ENCODE results near the gene MIA2.
"Not testable (repeated sequence)": the region's sequence is repeated elsewhere in the genome, so short reads cannot be mapped to it uniquely, and the experiment has no call there.

MIA2 gene, protein sequence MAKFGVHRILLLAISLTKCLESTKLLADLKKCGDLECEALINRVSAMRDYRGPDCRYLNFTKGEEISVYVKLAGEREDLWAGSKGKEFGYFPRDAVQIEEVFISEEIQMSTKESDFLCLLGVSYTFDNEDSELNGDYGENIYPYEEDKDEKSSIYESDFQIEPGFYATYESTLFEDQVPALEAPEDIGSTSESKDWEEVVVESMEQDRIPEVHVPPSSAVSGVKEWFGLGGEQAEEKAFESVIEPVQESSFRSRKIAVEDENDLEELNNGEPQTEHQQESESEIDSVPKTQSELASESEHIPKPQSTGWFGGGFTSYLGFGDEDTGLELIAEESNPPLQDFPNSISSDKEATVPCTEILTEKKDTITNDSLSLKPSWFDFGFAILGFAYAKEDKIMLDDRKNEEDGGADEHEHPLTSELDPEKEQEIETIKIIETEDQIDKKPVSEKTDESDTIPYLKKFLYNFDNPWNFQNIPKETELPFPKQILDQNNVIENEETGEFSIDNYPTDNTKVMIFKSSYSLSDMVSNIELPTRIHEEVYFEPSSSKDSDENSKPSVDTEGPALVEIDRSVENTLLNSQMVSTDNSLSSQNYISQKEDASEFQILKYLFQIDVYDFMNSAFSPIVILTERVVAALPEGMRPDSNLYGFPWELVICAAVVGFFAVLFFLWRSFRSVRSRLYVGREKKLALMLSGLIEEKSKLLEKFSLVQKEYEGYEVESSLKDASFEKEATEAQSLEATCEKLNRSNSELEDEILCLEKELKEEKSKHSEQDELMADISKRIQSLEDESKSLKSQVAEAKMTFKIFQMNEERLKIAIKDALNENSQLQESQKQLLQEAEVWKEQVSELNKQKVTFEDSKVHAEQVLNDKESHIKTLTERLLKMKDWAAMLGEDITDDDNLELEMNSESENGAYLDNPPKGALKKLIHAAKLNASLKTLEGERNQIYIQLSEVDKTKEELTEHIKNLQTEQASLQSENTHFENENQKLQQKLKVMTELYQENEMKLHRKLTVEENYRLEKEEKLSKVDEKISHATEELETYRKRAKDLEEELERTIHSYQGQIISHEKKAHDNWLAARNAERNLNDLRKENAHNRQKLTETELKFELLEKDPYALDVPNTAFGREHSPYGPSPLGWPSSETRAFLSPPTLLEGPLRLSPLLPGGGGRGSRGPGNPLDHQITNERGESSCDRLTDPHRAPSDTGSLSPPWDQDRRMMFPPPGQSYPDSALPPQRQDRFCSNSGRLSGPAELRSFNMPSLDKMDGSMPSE (N-terminal part only)

DNA sequence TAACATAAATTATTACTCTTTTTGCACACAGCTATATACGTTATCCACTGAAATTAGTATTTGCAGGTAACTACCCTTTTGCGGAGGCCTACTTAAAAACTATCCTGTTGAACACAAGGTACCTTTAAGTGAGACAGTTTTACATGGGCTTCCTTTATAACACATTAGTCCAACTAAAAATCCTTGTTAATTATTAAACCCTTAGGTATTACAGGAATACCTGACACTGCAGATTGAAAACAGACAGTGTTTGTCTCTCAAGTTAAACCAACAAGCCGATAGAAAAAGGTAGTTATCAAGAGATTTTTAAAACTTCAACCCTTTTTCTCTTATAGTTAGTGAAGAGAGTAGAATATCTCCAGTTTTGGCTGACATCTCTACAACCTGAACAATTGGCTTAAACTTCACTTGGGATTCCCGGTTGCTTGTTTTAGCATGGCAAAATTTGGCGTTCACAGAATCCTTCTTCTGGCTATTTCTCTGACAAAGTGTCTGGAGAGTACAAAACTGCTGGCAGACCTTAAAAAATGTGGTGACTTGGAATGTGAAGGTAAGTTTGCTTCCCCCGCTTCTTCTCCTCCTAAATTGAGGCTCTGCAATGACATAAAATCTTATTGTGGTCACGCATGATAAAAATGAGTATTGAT, at the start of gene MIA2:
TSS of gene MIA2 (plus strand) at position 236 of the 647 bp plus-strand sequence. CDS start at position 436, 200 bp downstream.
- no peak for DNase-seq (ENCODE audit: low read depth, low spot score)

DNA sequence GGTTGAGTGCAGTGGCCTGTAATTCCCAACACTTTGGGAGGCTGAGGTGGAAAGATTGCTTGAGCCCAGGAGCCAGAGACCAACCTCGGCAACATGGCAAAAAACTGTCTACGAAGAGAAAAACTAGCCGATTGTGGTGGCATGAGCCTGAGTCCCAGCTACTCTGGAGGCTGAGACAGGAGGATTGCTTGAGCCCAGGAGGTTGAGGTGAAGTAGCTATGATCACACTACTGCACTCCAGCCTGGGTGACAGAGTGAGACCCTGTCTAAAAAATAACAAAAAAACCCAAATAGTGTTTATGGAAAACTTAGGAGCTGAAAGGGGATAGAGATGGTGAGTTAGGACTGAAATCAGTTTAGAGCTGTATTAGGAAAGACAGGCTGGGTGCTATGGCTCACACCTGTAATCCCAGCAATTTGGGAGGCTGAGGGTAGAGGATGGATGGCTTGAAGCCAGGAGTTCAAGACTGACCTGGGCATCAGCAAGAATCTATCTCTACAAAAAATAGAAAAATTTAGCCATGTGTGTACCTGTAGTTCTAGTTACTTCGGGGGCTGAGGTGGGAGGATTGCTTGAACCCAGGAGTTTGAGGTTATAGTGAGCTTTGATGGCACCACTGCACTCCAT, 49.0 kb upstream of the MIA2 start:
- no peak for DNase-seq (ENCODE audit: low read depth, low spot score)

- no peak for DNase-seq (ENCODE audit: low read depth, low spot score)
Observed at GRCh38 chr14:39185256-39186049, 48.3 kb upstream of the MIA2 start.

- DNase-seq (ENCODE audit: low read depth, low spot score), result no peak
Observed at GRCh38 chr14:39186941-39187525, 46.7 kb upstream of the MIA2 start.

DNA sequence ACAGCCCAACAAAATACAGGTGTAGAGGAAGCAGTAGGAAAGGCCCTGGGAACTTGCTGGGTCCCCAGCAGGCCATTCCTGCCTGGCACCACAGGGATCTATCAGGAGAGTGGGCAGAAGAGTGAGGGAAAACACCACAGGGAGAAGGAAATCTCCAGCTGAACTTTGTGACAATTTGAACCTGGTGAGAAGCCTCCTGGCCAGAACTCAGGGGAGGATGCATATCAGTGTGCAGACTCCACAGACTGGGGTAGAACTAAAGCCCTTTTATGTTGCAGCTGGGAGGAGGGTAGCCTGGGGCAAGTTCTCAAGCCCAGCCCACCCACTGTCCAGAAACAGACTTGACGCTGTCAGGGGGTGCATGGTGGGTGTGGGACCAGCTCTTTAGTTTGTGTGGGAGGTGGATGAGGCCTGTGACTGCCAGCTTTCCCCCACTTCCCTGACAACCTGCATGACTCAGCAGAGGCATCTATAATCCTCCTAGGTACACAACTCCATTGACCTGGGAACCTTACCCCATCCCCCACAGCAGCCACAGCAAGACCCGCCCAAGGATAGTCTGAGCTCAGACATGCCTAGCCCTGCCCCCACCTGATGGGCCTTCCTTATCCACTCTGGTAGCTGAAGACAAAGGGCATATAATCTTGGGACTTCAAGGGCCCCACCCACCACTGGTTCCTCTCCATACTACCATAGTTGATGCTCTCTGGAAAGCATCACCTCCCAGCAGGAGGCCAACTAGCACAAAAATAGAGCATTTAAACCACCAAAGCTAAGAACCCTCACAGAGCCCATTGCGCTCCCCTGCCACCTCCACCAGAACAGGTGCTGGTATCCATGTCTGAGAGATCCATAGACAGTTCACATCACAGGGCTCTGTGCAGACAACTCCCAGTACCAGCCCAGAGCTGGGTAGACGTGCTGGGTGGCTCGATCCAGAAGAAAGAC, 29.8 kb upstream of the MIA2 start:
- DNase-seq (ENCODE audit: low read depth, low spot score), result no peak

DNA sequence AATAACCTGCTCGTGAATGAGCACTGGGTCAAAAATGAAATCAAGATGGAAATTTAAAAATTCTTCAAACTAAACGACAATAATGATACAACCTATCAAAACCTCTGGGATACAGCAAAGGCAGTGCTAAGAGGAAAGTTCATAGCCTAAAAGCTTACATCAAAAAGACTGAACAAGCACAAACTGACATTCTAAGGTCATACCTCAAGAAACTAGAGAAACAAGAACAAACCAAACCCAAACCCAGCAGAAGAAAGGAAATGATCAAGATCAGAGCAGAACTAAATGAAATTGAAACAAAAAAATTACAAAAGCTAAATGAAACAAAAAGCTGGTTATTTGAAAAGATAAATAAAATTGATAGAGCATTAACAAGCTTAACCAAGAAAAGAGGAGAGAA, 26.3 kb upstream of the MIA2 start:
- not testable (repeated sequence) for DNase-seq (ENCODE audit: low read depth, low spot score)

DNA sequence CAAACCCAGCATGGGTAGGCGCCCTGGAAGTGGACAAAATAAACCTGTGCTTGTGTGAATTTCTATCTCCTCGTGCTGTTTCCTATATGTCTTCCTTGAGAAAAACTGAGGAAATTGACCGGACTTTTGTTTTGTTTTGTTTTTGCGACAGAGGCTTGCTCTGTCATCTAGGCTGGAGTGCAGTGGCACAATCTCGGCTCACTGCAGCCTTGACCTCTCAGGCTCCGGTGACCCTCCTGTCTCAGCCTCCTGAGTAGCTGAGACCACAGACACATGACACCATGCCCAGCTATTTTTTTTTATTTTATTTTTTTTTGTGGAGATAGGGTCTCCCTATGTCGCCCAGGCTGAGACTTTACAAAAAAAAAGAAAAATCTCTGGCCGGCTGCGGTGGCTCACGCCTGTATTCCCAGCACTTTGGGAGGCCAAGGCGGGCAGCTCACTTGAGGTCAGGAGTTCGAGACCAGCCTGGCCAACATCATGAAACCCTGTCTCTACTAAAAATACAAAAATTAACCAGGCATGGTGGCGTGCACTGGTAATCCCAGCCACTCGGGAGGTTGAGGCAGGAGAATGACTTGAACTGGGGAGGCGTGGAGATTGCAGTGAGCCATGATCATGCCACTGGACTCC, 22.5 kb upstream of the MIA2 start:
- no peak for DNase-seq (ENCODE audit: low read depth, low spot score)

DNA sequence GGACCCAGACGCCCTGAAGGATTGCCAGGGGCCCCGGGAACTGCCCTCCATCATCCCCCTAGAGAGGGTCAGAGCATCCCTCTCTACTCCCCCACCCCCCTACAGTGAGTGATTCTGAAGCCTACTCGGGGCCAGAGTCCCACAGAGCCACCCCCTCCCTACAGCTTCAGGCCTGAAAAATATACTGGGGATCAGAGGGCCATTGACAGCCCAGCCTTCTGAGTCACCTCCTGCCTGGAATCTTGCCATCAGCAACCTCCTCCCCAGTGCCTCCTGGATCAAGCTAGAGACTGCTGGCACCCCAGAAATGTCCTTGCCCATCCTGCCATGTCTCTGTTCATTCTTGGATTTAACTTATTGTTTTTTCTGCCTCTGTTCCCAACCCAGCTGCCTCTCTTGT, 21.7 kb upstream of the MIA2 start:
- no peak for DNase-seq (ENCODE audit: low read depth, low spot score)

- no peak for DNase-seq (ENCODE audit: low read depth, low spot score)
Observed at GRCh38 chr14:39212693-39213092, 21.0 kb upstream of the MIA2 start.

- DNase-seq (ENCODE audit: low read depth, low spot score), result no peak
Observed at GRCh38 chr14:39217214-39217879, 16.4 kb upstream of the MIA2 start.

DNA sequence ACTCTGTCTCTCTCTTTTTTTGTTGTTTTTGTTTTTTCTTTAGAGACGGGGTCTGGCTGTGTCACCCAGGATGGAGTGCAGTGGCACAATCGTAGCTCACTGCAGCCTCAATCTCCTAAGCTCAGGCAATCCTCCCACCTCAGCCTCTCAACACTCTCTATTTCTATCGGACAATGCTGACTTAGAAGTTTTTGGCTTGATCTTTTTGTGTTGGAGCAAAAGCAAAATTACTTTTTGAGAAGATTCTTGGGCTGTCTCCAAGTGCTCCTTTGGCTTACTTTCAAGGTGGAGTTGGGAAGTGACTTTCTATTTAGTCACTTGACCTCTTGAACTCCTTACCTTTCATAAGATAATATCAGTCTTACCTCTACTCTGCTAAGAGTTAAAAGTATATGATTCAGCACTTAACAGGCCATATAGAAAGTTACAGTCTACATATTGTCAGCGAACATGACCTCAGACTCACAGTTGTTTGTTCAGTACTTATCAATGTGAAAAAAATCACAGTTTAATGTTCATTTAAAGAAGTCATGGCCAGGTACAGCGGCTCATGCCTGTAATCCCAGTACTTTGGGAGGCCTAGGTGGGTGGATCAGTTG, 15.4 kb upstream of the MIA2 start:
- no peak for DNase-seq (ENCODE audit: low read depth, low spot score)

GRCh38 chr14:39219075-39219499, 14.6 kb upstream of the MIA2 start:
- no peak for DNase-seq (ENCODE audit: low read depth, low spot score)

- not testable (repeated sequence) for DNase-seq (ENCODE audit: low read depth, low spot score)
Observed at GRCh38 chr14:39220473-39220872, 13.2 kb upstream of the MIA2 start.

- DNase-seq (ENCODE audit: low read depth, low spot score), result no peak
Observed at GRCh38 chr14:39228044-39228443, 5.7 kb upstream of the MIA2 start.

DNA sequence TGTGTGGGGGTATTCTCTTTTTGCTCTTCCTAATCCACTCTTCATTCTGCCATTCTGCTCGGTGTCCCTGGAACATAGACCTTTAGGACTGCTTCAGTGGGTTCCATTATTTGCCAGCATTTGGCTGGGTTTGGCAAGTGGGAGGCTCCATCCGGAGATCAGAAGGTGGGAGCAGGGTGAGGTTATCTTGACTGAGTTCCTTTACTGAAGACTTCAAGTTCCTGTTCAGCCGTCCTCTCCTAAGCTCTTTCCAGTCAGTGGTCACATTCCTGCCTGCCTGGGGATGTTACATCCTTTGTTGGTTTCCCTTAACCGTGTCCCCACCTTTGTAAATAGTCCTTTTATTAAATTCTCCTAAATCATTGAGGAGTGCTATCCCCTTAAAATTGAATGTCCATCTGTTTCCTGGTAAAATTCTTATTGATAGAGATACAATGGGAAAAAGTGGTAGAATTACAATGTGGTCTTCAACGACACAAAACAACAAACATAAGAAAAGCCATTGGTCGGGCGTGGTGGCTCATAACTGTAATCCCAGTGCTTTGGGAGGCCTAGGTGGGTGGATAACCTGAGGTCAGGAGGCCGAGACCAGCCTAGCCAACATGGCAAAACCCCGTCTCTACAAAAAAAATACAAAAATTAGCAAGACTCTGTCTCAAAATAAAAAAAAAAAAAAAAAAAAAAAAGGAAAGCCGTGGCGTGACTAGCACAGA, 5.0 kb upstream of the MIA2 start:
- no peak for DNase-seq (ENCODE audit: low read depth, low spot score)

- DNase-seq (ENCODE audit: low read depth, low spot score), result peak; percentile 28
Observed at GRCh38 chr14:39229222-39229543, 4.5 kb upstream of the MIA2 start.
